ENCODE measurements around the gene SLC25A45. TPM values are rescaled to one million over a fixed set of nuclear protein-coding genes. Genes with fewer than 3 reads are reported as not detected.

SLC25A45 gene
- total RNA-seq, 2 experiments from 2014 or later, result 40.0 to 40.8 TPM

DNA sequence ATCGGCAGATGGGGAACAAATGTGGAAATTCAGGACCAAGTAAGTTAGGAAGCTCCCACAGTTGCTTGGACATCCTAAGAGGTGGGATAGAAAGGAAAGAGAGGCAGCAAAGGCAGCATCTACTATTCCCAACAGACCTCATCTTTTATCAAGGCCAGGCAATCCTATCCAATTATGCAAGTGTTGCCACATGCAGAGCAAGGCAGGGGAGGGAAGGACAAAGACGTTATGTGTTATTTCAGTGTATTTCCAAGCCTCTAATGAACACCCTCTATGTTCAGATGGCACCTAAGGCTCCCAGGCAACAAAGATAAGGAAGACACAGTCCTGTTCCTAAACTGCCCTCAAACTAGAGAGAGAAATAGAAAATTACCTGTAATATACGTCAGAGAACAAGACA, 18.7 kb downstream of the SLC25A45 start:
- ChIA-PET POLR2A (interaction anchor here (0.7 kb wide), 1 partner anchor 136 kb away, joined by 3 read pairs; no protein-coding TSS in a partner anchor), CTCF (no interaction called here)
- Mint-ChIP-seq H3K36me3 (ENCODE audit: low read depth) (no peaks in the 10 kb centered on the region), H3K9me3 (no peaks in the 10 kb centered on the region), H3K27me3 (no peaks in the 10 kb centered on the region), H3K4me3 (no peak overlapping the region), H3K4me1 (ENCODE audit: low read depth) (peaks cover 7% of the 10 kb centered on the region), H3K27ac (no peak overlapping the region)
- H3K9me3 ChIP-seq (ENCODE audit: control insufficient read depth in 1 of 2, insufficient read depth in 1 of 2, low read length in 2 of 2), result no peaks in the 10 kb centered on the region
- ATAC-seq (ENCODE audit: poor library complexity), result no peak
- peaks cover 8% of the 10 kb centered on the region for H3K4me1 ChIP-seq (ENCODE audit: insufficient read depth, low read length)
- H3K4me3 ChIP-seq (ENCODE audit: low read length), result no peak overlapping the region
- H3K36me3 ChIP-seq (ENCODE audit: insufficient read depth, low read length), result no peaks in the 10 kb centered on the region
- intact Hi-C loops (cut with DNase I, micrococcal nuclease), result no loop called here
- TF ChIP-seq, protein P1, sequence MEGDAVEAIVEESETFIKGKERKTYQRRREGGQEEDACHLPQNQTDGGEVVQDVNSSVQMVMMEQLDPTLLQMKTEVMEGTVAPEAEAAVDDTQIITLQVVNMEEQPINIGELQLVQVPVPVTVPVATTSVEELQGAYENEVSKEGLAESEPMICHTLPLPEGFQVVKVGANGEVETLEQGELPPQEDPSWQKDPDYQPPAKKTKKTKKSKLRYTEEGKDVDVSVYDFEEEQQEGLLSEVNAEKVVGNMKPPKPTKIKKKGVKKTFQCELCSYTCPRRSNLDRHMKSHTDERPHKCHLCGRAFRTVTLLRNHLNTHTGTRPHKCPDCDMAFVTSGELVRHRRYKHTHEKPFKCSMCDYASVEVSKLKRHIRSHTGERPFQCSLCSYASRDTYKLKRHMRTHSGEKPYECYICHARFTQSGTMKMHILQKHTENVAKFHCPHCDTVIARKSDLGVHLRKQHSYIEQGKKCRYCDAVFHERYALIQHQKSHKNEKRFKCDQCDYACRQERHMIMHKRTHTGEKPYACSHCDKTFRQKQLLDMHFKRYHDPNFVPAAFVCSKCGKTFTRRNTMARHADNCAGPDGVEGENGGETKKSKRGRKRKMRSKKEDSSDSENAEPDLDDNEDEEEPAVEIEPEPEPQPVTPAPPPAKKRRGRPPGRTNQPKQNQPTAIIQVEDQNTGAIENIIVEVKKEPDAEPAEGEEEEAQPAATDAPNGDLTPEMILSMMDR (IDR thresholded peaks at IDR 0.05), result no peak
- H3K27ac ChIP-seq (ENCODE audit: low read depth in 1 of 2, low read length in 2 of 2), result no peak overlapping the region
- H3K27me3 ChIP-seq (ENCODE audit: control insufficient read depth in 1 of 2, insufficient read depth in 2 of 2, low read length in 2 of 2), result no peaks in the 10 kb centered on the region
- no peak for DNase-seq

DNA sequence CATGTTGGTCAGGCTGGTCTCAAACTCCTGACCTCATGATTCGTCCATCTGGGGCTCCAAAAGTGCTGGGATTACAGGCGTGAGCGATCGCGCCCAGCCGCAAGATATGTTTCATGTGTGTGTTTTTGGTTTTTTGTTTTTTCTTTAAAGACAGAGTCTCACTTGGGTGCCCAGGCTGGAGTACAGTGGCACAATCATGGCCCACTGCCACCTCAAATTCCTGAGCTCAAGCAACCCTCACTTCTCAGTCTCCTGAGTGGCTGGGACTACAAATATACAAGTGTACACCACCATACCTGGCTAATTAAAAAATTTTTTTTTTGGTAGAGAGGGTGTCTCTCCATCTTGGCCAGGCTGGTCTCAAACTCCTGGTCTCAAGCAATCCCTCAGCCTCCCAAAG, 19.5 kb downstream of the SLC25A45 start:
- no peaks in the 10 kb centered on the region for H3K9me3 Mint-ChIP-seq
- Histone ChIP-seq H3K36me3 (ENCODE audit: insufficient read depth, low read length) (no peaks in the 10 kb centered on the region), H3K4me3 (ENCODE audit: low read length) (no peak overlapping the region), H3K27me3 (ENCODE audit: control insufficient read depth in 1 of 2, insufficient read depth in 2 of 2, low read length in 2 of 2) (no peaks in the 10 kb centered on the region), H3K27ac (ENCODE audit: low read depth in 1 of 2, low read length in 2 of 2) (no peak overlapping the region), H3K4me1 (ENCODE audit: insufficient read depth, low read length) (peaks cover 8% of the 10 kb centered on the region), H3K9me3 (ENCODE audit: control insufficient read depth in 1 of 2, insufficient read depth in 1 of 2, low read length in 2 of 2) (no peaks in the 10 kb centered on the region)
- CTCF ChIA-PET, result interaction anchor here (0.9 kb wide), 1 partner anchor 148 kb away, joined by 3 read pairs; no protein-coding TSS in a partner anchor
- H3K36me3 Mint-ChIP-seq (ENCODE audit: low read depth), result no peaks in the 10 kb centered on the region
- no peak for DNase-seq
- H3K4me1 Mint-ChIP-seq (ENCODE audit: low read depth), result peaks cover 7% of the 10 kb centered on the region
- H3K27me3 Mint-ChIP-seq, result no peaks in the 10 kb centered on the region
- no peak for ATAC-seq (ENCODE audit: poor library complexity)
- H3K4me3 Mint-ChIP-seq, result no peak overlapping the region
- POLR2A ChIA-PET, result interaction anchor here (0.7 kb wide), 1 partner anchor 137 kb away, joined by 3 read pairs; no protein-coding TSS in a partner anchor
- TF ChIP-seq, protein P1 (IDR thresholded peaks at IDR 0.05), result no peak
- intact Hi-C loops (cut with DNase I, micrococcal nuclease), result no loop called here
- H3K27ac Mint-ChIP-seq, result peak overlapping the region; percentile 79

- Mint-ChIP-seq H3K4me3 (no peak overlapping the region), H3K27ac (peak overlapping the region; percentile 79)
- CTCF ChIA-PET, result interaction anchor here (0.5 to 0.9 kb wide), 2 partner anchors 14 to 148 kb away, joined by 3 to 4 read pairs; no protein-coding TSS in a partner anchor
Observed at GRCh38 chr11:65362320-65362931, 20.0 kb downstream of the SLC25A45 start.

More at GRCh38 chr11:65362320-65362931, 20.0 kb downstream of the SLC25A45 start:
- Histone ChIP-seq H3K4me3 (ENCODE audit: low read length) (no peak overlapping the region), H3K4me1 (ENCODE audit: insufficient read depth, low read length) (peaks cover 8% of the 10 kb centered on the region), H3K36me3 (ENCODE audit: insufficient read depth, low read length) (no peaks in the 10 kb centered on the region), H3K9me3 (ENCODE audit: control insufficient read depth in 1 of 2, insufficient read depth in 1 of 2, low read length in 2 of 2) (no peaks in the 10 kb centered on the region), H3K27me3 (ENCODE audit: control insufficient read depth in 1 of 2, insufficient read depth in 2 of 2, low read length in 2 of 2) (no peaks in the 10 kb centered on the region), H3K27ac (ENCODE audit: low read depth in 1 of 2, low read length in 2 of 2) (no peak overlapping the region)
- no peaks in the 10 kb centered on the region for H3K9me3 Mint-ChIP-seq
- intact Hi-C loops (cut with DNase I, micrococcal nuclease), result no loop called here
- ATAC-seq (ENCODE audit: poor library complexity) (peak; percentile 51), DNase-seq (peak in 1 of 14 experiments; percentile 24)
- H3K4me1 Mint-ChIP-seq (ENCODE audit: low read depth), result peaks cover 7% of the 10 kb centered on the region
- TF ChIP-seq, protein P1 (IDR thresholded peaks at IDR 0.05), result no peak
- POLR2A ChIA-PET, result interaction anchor here (1.3 kb wide), 1 partner anchor 143 kb away, joined by 3 read pairs; no protein-coding TSS in a partner anchor
- H3K27me3 Mint-ChIP-seq, result no peaks in the 10 kb centered on the region
- no peaks in the 10 kb centered on the region for H3K36me3 Mint-ChIP-seq (ENCODE audit: low read depth)

Measured in CD4-positive, alpha-beta T cell (primary cell).